GM19193 (cell line): ENCODE results near the gene SLC31A2.

Source experiments
- POLR2A ChIP-seq: IDR thresholded peaks from 4 replicates; pipeline ENCODE4 v1.6.1; 2011; ENCODE audit not compliant: insufficient read depth, insufficient read length; ENCODE audit errors: extremely low read depth

Gene SLC31A2

DNA sequence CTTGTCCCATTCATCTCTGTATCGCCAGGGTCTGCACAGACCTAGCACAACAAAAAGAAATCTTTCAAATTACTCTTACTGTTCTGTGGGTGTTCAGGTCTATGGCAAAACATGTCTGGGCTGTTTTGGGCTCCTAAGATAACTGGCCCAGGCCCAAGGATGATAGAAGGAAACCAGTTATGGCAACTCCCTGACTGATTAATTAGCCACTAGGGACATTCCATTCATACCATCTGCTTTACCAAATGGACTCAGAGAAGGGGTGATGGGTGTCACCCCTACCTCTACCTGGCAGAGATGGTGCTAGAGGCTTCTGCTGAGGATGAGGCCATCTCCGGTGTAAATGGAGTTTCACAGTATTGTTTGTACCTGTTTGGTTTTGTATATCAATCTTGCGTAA, 1.9 kb downstream of the SLC31A2 start:
- no peak for TF ChIP-seq POLR2A

- TF ChIP-seq POLR2A, result no peak
These were observed 2.8 kb downstream of the SLC31A2 start for GRCh38 chr9:113153599-113153998.

DNA sequence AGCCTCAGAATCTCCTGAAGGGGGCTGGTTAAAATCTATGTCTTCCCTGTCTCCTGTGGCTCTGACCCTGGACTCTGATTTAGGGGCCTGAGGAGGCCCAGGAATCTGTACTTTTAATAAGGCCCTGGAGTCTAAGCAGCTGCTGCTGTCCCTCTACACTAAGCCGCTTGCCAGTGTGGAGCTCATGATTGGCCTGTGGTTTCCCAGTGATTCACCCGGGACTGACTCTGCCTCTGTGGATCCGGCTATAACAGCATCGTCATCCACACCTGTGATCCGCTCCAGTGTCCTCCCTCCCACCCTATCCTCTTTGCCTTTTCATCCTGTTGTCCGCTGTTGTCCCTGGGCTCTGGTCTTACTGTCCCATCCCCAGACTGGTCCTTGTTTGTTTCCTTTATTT, 3.7 kb downstream of the SLC31A2 start:
- no peak for TF ChIP-seq POLR2A

GRCh38 chr9:113154946-113155345, 4.1 kb downstream of the SLC31A2 start:
- no peak for TF ChIP-seq POLR2A

- TF ChIP-seq POLR2A, result no peak
These were observed 5.2 kb downstream of the SLC31A2 start for GRCh38 chr9:113155911-113156588.

- no peak for TF ChIP-seq POLR2A
These were observed 6.1 kb downstream of the SLC31A2 start for GRCh38 chr9:113156880-113157279.

DNA sequence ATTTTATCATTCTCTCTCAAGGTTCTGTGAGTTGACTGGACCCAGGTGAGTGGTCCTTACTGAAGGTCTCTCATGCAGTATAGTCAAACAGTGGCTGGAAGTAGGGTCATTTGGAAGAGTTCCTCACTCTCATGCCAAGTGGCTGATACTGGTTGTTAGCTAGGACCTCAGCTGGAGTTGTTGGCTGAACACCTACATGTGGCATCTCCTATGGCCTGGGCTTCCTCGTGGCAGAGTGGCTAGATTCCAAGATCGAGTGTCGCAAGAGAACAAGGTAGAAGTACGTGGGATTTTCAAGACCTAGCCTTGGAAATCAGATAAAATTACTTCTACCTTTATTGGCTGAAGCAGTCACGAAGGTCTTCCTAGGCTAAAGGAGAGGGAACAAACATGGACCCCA, 7.6 kb downstream of the SLC31A2 start:
- no peak for TF ChIP-seq POLR2A

GRCh38 chr9:113160571-113160970, 9.8 kb downstream of the SLC31A2 start:
- TF ChIP-seq POLR2A, result no peak

DNA sequence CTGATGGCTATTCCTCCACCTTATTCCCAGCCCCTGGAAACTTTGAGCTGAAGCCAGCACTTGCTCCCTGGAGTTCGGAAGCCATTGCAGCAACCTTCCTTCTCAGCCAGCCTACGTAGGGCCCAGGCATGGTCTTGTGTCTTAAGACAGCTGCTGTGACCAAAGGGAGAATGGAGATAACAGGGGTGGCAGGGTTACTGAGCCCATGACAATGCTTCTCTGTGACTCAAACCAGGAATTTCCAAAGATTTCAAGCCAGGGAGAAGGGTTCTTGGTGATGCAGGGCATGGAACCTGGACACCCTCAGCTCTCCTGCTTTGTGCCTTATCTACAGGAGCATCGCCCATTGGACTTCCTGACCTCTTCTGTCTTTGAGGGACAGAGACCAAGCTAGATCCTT, 12.2 kb downstream of the SLC31A2 start:
- no peak for TF ChIP-seq POLR2A

- TF ChIP-seq POLR2A, result no peak
These were observed 13.9 kb downstream of the SLC31A2 start for GRCh38 chr9:113164536-113165300.

DNA sequence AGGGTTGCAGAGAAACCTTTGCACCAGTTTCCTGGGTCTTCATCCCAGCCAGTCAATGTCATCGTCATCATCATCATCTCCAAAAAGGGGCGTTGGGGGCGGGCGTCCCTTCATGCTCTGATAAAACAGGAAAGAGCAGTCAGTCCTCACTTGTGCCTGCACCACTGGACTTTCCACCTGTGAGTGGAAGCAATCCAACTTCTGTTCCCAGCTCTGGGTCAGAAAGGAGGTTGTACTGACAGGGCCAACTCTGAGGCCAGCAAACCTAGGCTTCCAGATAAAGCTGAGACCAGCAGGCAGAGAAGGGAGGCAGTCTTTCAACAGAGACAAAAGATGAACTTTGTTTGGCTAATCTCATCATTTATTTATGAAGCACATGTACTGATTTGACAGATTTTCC, 15.2 kb downstream of the SLC31A2 start:
- no peak for TF ChIP-seq POLR2A

DNA sequence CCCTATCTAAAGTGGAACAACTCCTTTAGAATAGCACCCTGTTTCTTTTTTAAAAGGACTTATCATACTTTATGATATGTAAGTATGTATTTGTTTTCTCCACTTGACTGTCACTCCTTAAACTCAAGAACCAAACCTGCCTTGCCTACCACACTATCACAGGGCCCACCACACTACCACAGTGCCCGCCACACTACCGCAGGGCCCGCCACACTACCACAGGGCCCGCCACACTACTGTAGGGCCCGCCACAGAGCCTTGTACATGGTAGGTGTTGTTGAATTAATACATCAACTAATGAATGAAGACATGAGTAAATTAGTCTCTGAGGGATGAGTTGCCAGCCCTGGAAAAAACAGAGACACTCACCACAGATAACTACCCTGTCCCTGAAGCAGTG, 18.0 kb downstream of the SLC31A2 start:
- no peak for TF ChIP-seq POLR2A

GRCh38 chr9:113173341-113173740, 22.5 kb downstream of the SLC31A2 start:
- no peak for TF ChIP-seq POLR2A

DNA sequence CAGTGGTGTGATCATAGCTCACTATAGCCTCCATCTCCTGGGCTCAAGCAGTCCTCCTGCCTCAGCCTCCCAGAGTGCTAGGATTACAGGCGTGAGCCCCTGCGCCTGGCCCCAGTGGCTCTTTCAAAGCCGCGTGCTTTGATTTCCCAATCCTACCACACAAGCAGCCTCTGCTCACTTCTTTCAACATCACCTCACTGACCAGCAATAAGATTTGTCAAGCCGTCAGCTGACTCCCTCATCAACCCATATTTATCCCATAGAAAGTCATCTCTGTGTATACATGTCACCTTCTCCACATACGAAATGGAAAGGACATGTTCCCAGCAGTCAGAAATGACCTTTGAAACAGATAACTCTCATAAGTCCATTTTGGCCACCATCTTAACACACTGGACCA, 26.0 kb downstream of the SLC31A2 start:
- TF ChIP-seq POLR2A, result no peak

DNA sequence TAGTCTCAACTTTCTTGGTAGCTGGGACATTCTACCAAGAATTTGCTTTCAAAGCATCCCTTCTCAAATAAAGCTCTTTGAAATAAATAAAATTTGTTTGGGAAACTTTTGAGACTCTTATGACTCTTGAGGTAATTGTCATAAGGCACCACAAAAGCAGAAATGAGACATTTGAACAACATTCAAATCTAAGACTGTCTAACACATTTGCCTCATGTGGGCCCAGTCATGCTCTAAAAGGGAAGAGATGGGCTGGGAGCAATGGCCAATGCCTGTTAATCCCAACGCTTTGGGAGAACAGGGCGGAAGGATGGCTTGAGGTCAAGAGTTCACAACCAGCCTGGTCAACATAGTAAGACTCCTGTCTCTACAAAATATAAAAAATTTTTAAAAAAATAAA, 26.4 kb downstream of the SLC31A2 start:
- no peak for TF ChIP-seq POLR2A

DNA sequence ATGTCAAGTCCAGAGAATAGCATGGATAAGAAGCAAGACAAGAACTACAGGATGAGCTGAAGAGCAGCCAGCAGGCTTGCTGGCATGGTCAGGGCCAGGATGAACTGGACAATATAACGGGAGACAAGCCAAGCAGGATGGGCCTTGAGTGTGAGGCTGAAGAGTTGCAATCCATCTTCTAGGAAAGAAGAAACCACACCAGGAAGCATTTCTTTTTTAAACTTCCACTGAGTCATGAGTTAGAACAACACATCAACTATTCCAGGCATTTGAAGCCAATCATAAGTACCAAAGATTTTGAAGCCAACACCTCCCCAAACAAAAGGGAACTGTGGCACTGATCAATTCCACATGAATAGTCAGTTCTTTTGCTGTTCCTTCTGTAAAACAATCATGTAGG, 27.3 kb downstream of the SLC31A2 start:
- TF ChIP-seq POLR2A, result no peak

- no peak for TF ChIP-seq POLR2A
These were observed 29.0 kb downstream of the SLC31A2 start for GRCh38 chr9:113179839-113180238.

GRCh38 chr9:113181165-113181564, 30.4 kb downstream of the SLC31A2 start:
- no peak for TF ChIP-seq POLR2A
